ENCODE results near the gene RGL1. TPM values are rescaled to one million over a fixed set of nuclear protein-coding genes. Genes with fewer than 3 reads are reported as not detected.

Gene RGL1
- total and polyA plus RNA-seq, 4 donors: 7.0 to 51.6 (median 16.4) TPM

DNA sequence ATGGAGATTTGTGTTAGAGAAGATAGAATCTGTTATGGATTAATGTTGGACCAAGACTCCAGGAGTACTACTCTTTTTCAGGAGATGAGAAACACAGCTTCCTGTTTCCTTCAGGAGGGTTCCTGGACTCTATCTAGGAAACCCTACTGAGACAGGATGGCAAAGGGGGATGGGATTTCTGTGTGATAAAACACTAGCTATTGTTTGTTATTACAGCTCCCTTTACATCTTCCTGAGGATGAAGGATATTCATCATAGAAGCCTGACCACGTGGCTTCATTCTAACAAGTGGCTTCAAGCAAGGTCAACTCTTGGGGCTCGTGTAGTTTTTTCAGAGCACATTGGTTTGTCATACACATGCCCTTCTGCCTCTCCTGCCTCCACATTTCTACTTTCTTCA is 33.3 kb downstream of the RGL1 start:
- intact Hi-C loops (cut with DNase I): no loop called here
- H3K27ac ChIP-seq (ENCODE audit: low read depth in 1 of 2, low read length in 2 of 2): no peak overlapping the region
- no peak for DNase-seq
- H3K9me3 ChIP-seq (ENCODE audit: control insufficient read depth, low read length): no peaks in the 10 kb centered on the region
- 75 to 76% methylated on average over 2 of the region's 2 CpGs for WGBS, 2 donors
- H3K4me3 ChIP-seq (ENCODE audit: low read length in 2 of 2): no peak overlapping the region
- no peaks in the 10 kb centered on the region for H3K4me1 ChIP-seq (ENCODE audit: control insufficient read depth in 1 of 2, insufficient read depth in 2 of 2, low read length in 2 of 2)
- H3K36me3 ChIP-seq (ENCODE audit: control insufficient read depth in 1 of 2, insufficient read depth in 2 of 2, low read length in 1 of 2): no peaks in the 10 kb centered on the region
- no peak for ATAC-seq (ENCODE audit: low FRiP score)
- no peaks in the 10 kb centered on the region for H3K27me3 ChIP-seq (ENCODE audit: control insufficient read depth in 1 of 2, insufficient read depth in 2 of 2, low read length in 1 of 2)

DNA sequence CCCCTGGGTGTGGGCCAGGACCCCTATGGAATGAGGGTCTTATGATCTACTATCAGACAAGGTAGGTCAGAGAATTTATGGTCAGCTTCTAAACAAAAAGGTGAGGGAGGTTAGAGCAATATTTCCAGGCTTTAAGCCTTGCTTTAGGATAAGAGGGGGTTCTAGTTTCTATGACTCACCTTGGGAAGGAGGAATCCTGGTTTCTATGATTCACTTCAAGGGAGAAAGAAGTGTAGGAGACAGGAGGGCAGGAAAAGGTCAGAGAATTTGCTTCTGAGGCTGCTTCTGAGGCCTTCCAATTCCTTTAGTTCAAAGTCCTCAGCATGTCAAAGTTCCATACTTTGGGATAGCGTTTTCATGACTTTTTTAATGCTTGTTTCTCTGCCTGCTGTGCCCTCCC is 35.2 kb downstream of the RGL1 start:
- DNase-seq (no peak), ATAC-seq (ENCODE audit: low FRiP score) (no peak)
- no peaks in the 10 kb centered on the region for H3K36me3 ChIP-seq (ENCODE audit: control insufficient read depth in 1 of 2, insufficient read depth in 2 of 2, low read length in 1 of 2)
- no peak overlapping the region for H3K4me3 ChIP-seq (ENCODE audit: low read length in 2 of 2)
- intact Hi-C loops (cut with DNase I): no loop called here
- H3K4me1 ChIP-seq (ENCODE audit: control insufficient read depth in 1 of 2, insufficient read depth in 2 of 2, low read length in 2 of 2): no peaks in the 10 kb centered on the region
- no peak overlapping the region for H3K27ac ChIP-seq (ENCODE audit: low read depth in 1 of 2, low read length in 2 of 2)
- no peaks in the 10 kb centered on the region for H3K27me3 ChIP-seq (ENCODE audit: control insufficient read depth in 1 of 2, insufficient read depth in 2 of 2, low read length in 1 of 2)
- H3K9me3 ChIP-seq (ENCODE audit: control insufficient read depth, low read length): no peaks in the 10 kb centered on the region
- WGBS, 2 donors: 99 to 100% methylated on average over 1 of the region's 1 CpG

DNA sequence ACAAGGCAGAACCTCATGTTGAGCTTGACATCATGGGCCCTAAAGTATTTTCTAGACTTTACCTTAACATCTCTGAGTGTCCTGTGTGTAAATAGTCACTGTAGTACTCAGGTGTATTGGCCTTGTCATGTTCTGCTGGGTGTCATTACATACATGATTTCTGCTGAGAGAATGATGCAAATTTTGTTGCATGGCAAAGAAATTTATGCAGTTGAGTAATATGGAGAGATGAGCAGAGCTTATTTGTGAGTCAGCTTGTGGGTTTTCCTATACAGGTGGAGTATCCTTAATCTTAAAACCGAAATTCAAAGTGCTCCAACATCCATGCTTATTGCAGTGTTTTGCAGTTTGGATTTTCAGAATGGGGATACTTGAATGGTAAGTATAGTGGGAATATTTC is 36.6 kb downstream of the RGL1 start:
- Histone ChIP-seq H3K4me1 (ENCODE audit: control insufficient read depth in 1 of 2, insufficient read depth in 2 of 2, low read length in 2 of 2) (no peaks in the 10 kb centered on the region), H3K4me3 (ENCODE audit: low read length in 2 of 2) (no peak overlapping the region), H3K27ac (ENCODE audit: low read depth in 1 of 2, low read length in 2 of 2) (no peak overlapping the region), H3K9me3 (ENCODE audit: control insufficient read depth, low read length) (no peaks in the 10 kb centered on the region), H3K27me3 (ENCODE audit: control insufficient read depth in 1 of 2, insufficient read depth in 2 of 2, low read length in 1 of 2) (no peaks in the 10 kb centered on the region), H3K36me3 (ENCODE audit: control insufficient read depth in 1 of 2, insufficient read depth in 2 of 2, low read length in 1 of 2) (no peaks in the 10 kb centered on the region)
- no peak for ATAC-seq (ENCODE audit: low FRiP score)
- DNase-seq: no peak
- 3 to 47% methylated on average over 1 of the region's 1 CpG for WGBS, 2 donors
- intact Hi-C loops (cut with DNase I): no loop called here

DNA sequence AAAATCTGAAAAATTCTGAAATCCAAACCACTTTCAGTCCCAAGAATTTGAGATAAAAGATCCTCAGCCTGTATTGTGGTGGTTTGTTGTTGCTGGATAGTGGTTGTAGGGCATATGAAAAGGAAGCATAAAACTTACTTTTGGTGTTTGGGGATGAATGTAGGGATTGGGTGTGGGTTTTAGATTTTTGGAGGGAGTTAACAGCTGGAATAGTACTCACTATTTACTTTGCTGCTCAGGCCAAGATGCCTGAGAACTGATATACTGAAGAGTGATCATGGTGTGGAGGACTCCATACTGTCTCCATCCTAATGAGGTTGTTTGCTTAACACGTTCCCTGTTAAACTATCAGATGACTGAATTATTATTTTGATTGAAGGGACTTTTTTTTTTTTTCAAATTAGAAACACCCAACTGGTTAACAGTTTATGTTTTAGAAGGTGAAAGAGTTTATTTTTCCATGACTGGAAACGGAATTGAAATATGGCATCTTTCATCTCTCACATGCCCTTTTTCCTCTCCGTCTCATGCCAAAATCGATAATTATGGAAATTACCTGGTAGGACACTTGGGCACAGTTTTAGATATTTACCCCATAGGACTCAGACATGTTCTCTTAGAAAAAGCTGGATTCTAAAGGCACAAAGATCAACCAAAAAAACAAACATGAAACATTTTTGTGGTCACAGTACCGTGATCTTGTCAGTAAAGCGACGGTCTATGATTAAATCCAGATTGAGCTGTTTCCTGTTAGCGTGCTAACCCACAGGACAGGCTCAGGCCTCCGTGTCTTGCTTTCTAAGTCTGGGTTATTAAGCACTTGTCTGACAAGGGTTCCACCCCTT is 37.3 kb downstream of the RGL1 start:
- Histone ChIP-seq H3K4me1 (ENCODE audit: control insufficient read depth in 1 of 2, insufficient read depth in 2 of 2, low read length in 2 of 2) (no peaks in the 10 kb centered on the region), H3K4me3 (ENCODE audit: low read length in 2 of 2) (no peak overlapping the region), H3K27ac (ENCODE audit: low read depth in 1 of 2, low read length in 2 of 2) (peak overlapping the region; percentile 59 to 76), H3K36me3 (ENCODE audit: control insufficient read depth in 1 of 2, insufficient read depth in 2 of 2, low read length in 1 of 2) (no peaks in the 10 kb centered on the region), H3K9me3 (ENCODE audit: control insufficient read depth, low read length) (no peaks in the 10 kb centered on the region), H3K27me3 (ENCODE audit: control insufficient read depth in 1 of 2, insufficient read depth in 2 of 2, low read length in 1 of 2) (no peaks in the 10 kb centered on the region)
- 23 to 34% methylated on average over 9 of the region's 9 CpGs for WGBS, 2 donors
- intact Hi-C loops (cut with DNase I): no loop called here
- ATAC-seq (ENCODE audit: low FRiP score): peak; percentile 75
- no peak for DNase-seq

DNA sequence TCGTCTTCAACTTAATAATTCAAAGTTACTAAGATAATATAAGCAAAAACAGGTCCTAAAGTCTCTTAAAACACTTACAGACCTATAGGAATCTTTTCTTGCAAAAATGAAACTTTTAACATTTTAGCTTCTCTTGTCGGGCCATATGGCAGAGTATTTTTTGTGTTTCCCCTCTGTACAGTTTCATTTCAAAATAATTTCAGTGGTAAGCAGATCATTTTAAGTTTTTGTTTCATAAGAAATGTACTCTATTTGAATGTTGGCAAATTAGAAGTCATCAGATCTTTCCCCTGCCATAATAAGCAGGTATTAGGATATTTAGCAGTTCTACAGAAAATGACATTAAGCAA is 37.9 kb downstream of the RGL1 start:
- no peaks in the 10 kb centered on the region for H3K4me1 ChIP-seq (ENCODE audit: control insufficient read depth in 1 of 2, insufficient read depth in 2 of 2, low read length in 2 of 2)
- peak overlapping the region; percentile 59 to 76 for H3K27ac ChIP-seq (ENCODE audit: low read depth in 1 of 2, low read length in 2 of 2)
- intact Hi-C loops (cut with DNase I): no loop called here

DNA sequence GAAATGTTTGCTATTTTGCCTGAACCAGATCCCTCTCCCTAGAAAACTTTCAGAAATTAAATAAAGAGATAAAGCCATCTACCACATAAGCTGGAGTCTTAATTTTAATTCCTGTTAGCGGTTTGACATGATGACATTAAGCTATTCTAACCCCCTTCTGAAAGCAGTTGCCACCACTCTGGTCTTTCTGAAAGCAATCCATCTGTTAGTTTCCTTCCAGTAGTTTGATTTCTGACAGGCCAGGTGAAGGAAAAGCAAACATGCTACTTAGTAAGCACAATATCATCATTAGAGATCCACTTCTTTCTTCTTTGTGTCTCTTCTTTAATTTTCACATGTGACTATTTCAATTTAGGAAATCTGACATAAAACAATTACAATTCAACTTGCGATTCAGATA is 39.9 kb downstream of the RGL1 start:
- no peak overlapping the region for H3K4me3 ChIP-seq (ENCODE audit: low read length in 2 of 2)
- H3K27me3 ChIP-seq (ENCODE audit: control insufficient read depth in 1 of 2, insufficient read depth in 2 of 2, low read length in 1 of 2): no peaks in the 10 kb centered on the region
- DNase-seq (no peak), ATAC-seq (ENCODE audit: low FRiP score) (no peak)
- intact Hi-C loops (cut with DNase I): no loop called here
- no peaks in the 10 kb centered on the region for H3K4me1 ChIP-seq (ENCODE audit: control insufficient read depth in 1 of 2, insufficient read depth in 2 of 2, low read length in 2 of 2)
- H3K27ac ChIP-seq (ENCODE audit: low read depth in 1 of 2, low read length in 2 of 2): no peak overlapping the region
- no peaks in the 10 kb centered on the region for H3K9me3 ChIP-seq (ENCODE audit: control insufficient read depth, low read length)
- no peaks in the 10 kb centered on the region for H3K36me3 ChIP-seq (ENCODE audit: control insufficient read depth in 1 of 2, insufficient read depth in 2 of 2, low read length in 1 of 2)
- 97 to 100% methylated on average over 2 of the region's 2 CpGs for WGBS, 2 donors

More for the DNA sequence above, 37.9 kb downstream of the RGL1 start:
- Histone ChIP-seq H3K27me3 (ENCODE audit: control insufficient read depth in 1 of 2, insufficient read depth in 2 of 2, low read length in 1 of 2) (no peaks in the 10 kb centered on the region), H3K4me3 (ENCODE audit: low read length in 2 of 2) (no peak overlapping the region), H3K36me3 (ENCODE audit: control insufficient read depth in 1 of 2, insufficient read depth in 2 of 2, low read length in 1 of 2) (no peaks in the 10 kb centered on the region), H3K9me3 (ENCODE audit: control insufficient read depth, low read length) (no peaks in the 10 kb centered on the region)
- ATAC-seq (ENCODE audit: low FRiP score) (no peak), DNase-seq (no peak)
- WGBS, 2 donors: 30 to 38% methylated on average over 2 of the region's 2 CpGs

DNA sequence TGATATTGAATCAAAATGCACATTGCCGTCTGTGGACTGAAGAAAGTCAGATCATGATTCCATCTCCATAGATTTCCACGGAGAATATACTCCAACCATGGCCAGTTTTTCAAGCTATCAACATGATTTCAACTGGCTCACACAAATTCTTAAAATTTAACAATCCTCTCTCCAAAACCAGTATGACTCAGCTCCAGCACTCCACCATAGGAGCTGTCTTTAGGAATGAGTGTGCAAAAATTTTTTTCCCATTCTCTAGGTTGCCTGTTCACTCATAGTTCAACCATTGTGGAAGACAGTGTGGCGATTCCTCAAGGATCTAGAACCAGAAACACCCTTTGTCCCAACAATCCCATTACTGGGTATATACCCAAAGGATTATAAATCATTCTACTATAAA is 40.8 kb downstream of the RGL1 start:
- 96 to 98% methylated on average over 3 of the region's 3 CpGs for WGBS, 2 donors
- no peaks in the 10 kb centered on the region for H3K4me1 ChIP-seq (ENCODE audit: control insufficient read depth in 1 of 2, insufficient read depth in 2 of 2, low read length in 2 of 2)
- no peak overlapping the region for H3K27ac ChIP-seq (ENCODE audit: low read depth in 1 of 2, low read length in 2 of 2)

DNA sequence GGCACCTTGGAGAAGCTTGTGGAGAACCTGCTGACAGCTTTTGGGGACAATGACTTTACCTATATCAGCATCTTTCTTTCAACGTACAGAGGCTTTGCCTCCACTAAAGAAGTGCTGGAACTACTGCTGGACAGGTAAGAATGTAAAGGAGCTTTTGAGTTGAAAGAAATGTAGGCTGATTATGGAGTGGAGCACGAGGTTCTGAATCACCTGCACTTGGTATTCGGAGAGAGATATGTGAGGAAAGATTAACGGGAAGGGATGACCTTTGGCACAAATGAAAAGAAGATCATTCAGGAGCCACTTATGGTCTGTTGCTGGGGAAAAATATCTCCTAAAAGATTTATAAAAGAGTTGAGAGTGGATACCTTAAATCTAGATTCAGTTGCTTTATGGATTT is 42.7 kb downstream of the RGL1 start:
- DNase-seq (no peak), ATAC-seq (ENCODE audit: low FRiP score) (no peak)
- H3K36me3 ChIP-seq (ENCODE audit: control insufficient read depth in 1 of 2, insufficient read depth in 2 of 2, low read length in 1 of 2): no peaks in the 10 kb centered on the region
- H3K27ac ChIP-seq (ENCODE audit: low read depth in 1 of 2, low read length in 2 of 2): no peak overlapping the region
- 92 to 93% methylated on average over 4 of the region's 4 CpGs for WGBS, 2 donors
- intact Hi-C loops (cut with DNase I): no loop called here
- no peaks in the 10 kb centered on the region for H3K4me1 ChIP-seq (ENCODE audit: control insufficient read depth in 1 of 2, insufficient read depth in 2 of 2, low read length in 2 of 2)
- no peaks in the 10 kb centered on the region for H3K27me3 ChIP-seq (ENCODE audit: control insufficient read depth in 1 of 2, insufficient read depth in 2 of 2, low read length in 1 of 2)
- no peak overlapping the region for H3K4me3 ChIP-seq (ENCODE audit: low read length in 2 of 2)
- H3K9me3 ChIP-seq (ENCODE audit: control insufficient read depth, low read length): no peaks in the 10 kb centered on the region

More for the DNA sequence above, 40.8 kb downstream of the RGL1 start:
- Histone ChIP-seq H3K4me3 (ENCODE audit: low read length in 2 of 2) (no peak overlapping the region), H3K9me3 (ENCODE audit: control insufficient read depth, low read length) (no peaks in the 10 kb centered on the region), H3K27me3 (ENCODE audit: control insufficient read depth in 1 of 2, insufficient read depth in 2 of 2, low read length in 1 of 2) (no peaks in the 10 kb centered on the region), H3K36me3 (ENCODE audit: control insufficient read depth in 1 of 2, insufficient read depth in 2 of 2, low read length in 1 of 2) (no peaks in the 10 kb centered on the region)
- DNase-seq: no peak
- no peak for ATAC-seq (ENCODE audit: low FRiP score)
- intact Hi-C loops (cut with DNase I): no loop called here

DNA sequence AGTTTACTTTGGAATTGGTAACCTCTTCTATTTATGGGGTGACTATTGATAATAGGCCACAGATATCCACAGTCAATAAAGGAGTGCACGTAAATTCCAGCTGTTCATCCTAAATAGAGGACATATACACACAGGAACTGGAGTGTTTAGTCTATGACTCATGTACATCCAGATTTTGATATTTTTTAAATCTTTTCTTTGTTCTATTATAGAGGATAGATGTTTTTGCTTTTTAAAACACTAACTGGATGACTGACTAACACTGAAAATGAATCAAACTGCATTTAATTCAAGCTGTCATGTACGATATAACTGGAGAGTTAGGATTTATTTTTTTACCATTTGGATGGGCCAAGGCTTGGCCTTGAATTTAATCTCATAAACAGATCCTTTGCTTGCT is 45.9 kb downstream of the RGL1 start:
- H3K27ac ChIP-seq (ENCODE audit: low read depth in 1 of 2, low read length in 2 of 2): no peak overlapping the region
- intact Hi-C loops (cut with DNase I): no loop called here
- DNase-seq (no peak), ATAC-seq (ENCODE audit: low FRiP score) (no peak)
- no peaks in the 10 kb centered on the region for H3K4me1 ChIP-seq (ENCODE audit: control insufficient read depth in 1 of 2, insufficient read depth in 2 of 2, low read length in 2 of 2)
- no peaks in the 10 kb centered on the region for H3K36me3 ChIP-seq (ENCODE audit: control insufficient read depth in 1 of 2, insufficient read depth in 2 of 2, low read length in 1 of 2)
- H3K27me3 ChIP-seq (ENCODE audit: control insufficient read depth in 1 of 2, insufficient read depth in 2 of 2, low read length in 1 of 2): no peaks in the 10 kb centered on the region
- 63 to 67% methylated on average over 2 of the region's 2 CpGs for WGBS, 2 donors
- no peaks in the 10 kb centered on the region for H3K9me3 ChIP-seq (ENCODE audit: control insufficient read depth, low read length)
- H3K4me3 ChIP-seq (ENCODE audit: low read length in 2 of 2): no peak overlapping the region
